Retina (tissue), 1 donor: ENCODE data around the gene KCTD13.
"Not testable (repeated sequence)": the region's sequence is repeated elsewhere in the genome, so short reads cannot be mapped to it uniquely, and the experiment has no call there.

Experiments
- DNase-seq: peaks from one replicate; pipeline ENCODE4 v3.0.0-alpha.2; 2016

KCTD13 gene

GRCh38 chr16:29943846-29944799 lies 18.1 kb upstream of the KCTD13 start:
- DNase-seq, result peak; percentile 4

- no peak for DNase-seq
These were observed 14.6 kb upstream of the KCTD13 start for GRCh38 chr16:29940656-29941055.

GRCh38 chr16:29931750-29932149 lies 5.7 kb upstream of the KCTD13 start:
- DNase-seq, result not testable (repeated sequence)

GRCh38 chr16:29927070-29927905 lies 1.3 kb upstream of the KCTD13 start:
- DNase-seq, result no peak

- no peak for DNase-seq
These were observed 656 bp upstream of the KCTD13 start for GRCh38 chr16:29926711-29927052.

GRCh38 chr16:29925105-29925756 lies 795 bp downstream of the KCTD13 start:
- peak; percentile 14 for DNase-seq

- no peak for DNase-seq
These were observed 3.0 kb downstream of the KCTD13 start for GRCh38 chr16:29922986-29923501.

- DNase-seq, result no peak
These were observed 3.7 kb downstream of the KCTD13 start for GRCh38 chr16:29922326-29922725.

GRCh38 chr16:29921034-29921385 lies 5.0 kb downstream of the KCTD13 start:
- DNase-seq, result no peak

- no peak for DNase-seq
These were observed 5.6 kb downstream of the KCTD13 start for GRCh38 chr16:29920288-29921033.

- DNase-seq, result no peak
These were observed 9.0 kb downstream of the KCTD13 start for GRCh38 chr16:29916979-29917378.

- no peak for DNase-seq
These were observed 10.3 kb downstream of the KCTD13 start for GRCh38 chr16:29915590-29916247.

- no peak for DNase-seq
These were observed 12.5 kb downstream of the KCTD13 start for GRCh38 chr16:29913514-29913913.

- DNase-seq, result no peak
These were observed 13.9 kb downstream of the KCTD13 start for GRCh38 chr16:29912087-29912486.

- DNase-seq, result no peak
These were observed 14.4 kb downstream of the KCTD13 start for GRCh38 chr16:29911676-29912010.

- DNase-seq, result no peak
These were observed 15.0 kb downstream of the KCTD13 start for GRCh38 chr16:29910819-29911675.

- DNase-seq, result not testable (repeated sequence)
These were observed 16.2 kb downstream of the KCTD13 start for GRCh38 chr16:29909851-29910250.

GRCh38 chr16:29909391-29909790 lies 16.6 kb downstream of the KCTD13 start:
- DNase-seq, result no peak

- no peak for DNase-seq
These were observed 17.3 kb downstream of the KCTD13 start for GRCh38 chr16:29908719-29909220.

- DNase-seq, result no peak
These were observed 18.1 kb downstream of the KCTD13 start for GRCh38 chr16:29907973-29908372.
